Gastroesophageal sphincter (tissue), 2 donors: ENCODE data around the gene ERBB4.

Source experiments
- POLR2A ChIP-seq, 2 donors: fragments of 450-650 bp; IDR thresholded peaks; one replicate each; pipeline ENCODE4 v1.6.1; 2017; ENCODE audit warnings: antibody characterized with exemption in 2 of 2, mild to moderate bottlenecking in 2 of 2, moderate library complexity in 1 of 2
- POLR2AphosphoS5 ChIP-seq: sonication (generic); formaldehyde crosslinking; IDR thresholded peaks from one replicate; pipeline ENCODE4 v1.6.1; 2017; ENCODE audit warnings: antibody characterized with exemption

- TF ChIP-seq POLR2A (IDR thresholded peaks at IDR 0.05): no peak
- no peak for TF ChIP-seq POLR2AphosphoS5
Measured at GRCh38 chr2:211729433-211729832, 809.2 kb downstream of the ERBB4 start.
